CD4-positive, alpha-beta T cell (primary cell): ENCODE measurements around the gene PRPF18. TPM values are rescaled to one million over a fixed set of nuclear protein-coding genes. Genes with fewer than 3 reads are reported as not detected.
A peak's percentile ranks its signal among the peaks of the same experiment; 100 is the strongest.
"Not testable (repeated sequence)": the region's sequence is repeated elsewhere in the genome, so short reads cannot be mapped to it uniquely, and the experiment has no call there.

ENCODE experiments used
- ATAC-seq: fragments of 200-7000 bp; cut with Tn5 transposase; one replicate; pipeline ENCODE4 v1.10.0; 2022; ENCODE audit warnings: mild to moderate bottlenecking; ENCODE audit not compliant: poor library complexity
- CTCF ChIA-PET: fragments of 350-600 bp; sonication (Branson Sonifier 250); formaldehyde crosslinking; loops from one replicate; lab custom pipeline; 2021; ENCODE audit warnings: antibody characterized with exemption, inconsistent platforms; lab: Charles Lee
- POLR2A ChIA-PET: fragments of 350-600 bp; sonication (Branson Sonifier 250); formaldehyde crosslinking; loops from one replicate; lab custom pipeline; 2021; ENCODE audit warnings: antibody characterized with exemption, inconsistent platforms; lab: Charles Lee
- DNase-seq, 14 experiments: peaks; one replicate each; pipeline ENCODE4 v3.0.0-alpha.2; 2013 to 2020; ENCODE audit warnings: mixed read lengths in 2 of 14
- H3K27ac ChIP-seq, 2 donors: one replicate each; pipeline versions ENCODE4 v1.5.1 to v1.7.0; 2013; ENCODE audit warnings: low read length in 2 of 2, low read depth in 1 of 2, mild to moderate bottlenecking in 1 of 2
- H3K27me3 ChIP-seq, 2 experiments: 1 replicate in 1 of 2; 2 replicates in 1 of 2; pipeline versions ENCODE4 v1.6.1 to v1.7.0; 2013; ENCODE audit warnings: low read length in 2 of 2, control low read depth in 1 of 2, mild to moderate bottlenecking in 1 of 2, moderate library complexity in 1 of 2; ENCODE audit not compliant: insufficient read depth in 2 of 2, control insufficient read depth in 1 of 2
- H3K36me3 ChIP-seq: one replicate; pipeline ENCODE4 v1.6.1; 2013; ENCODE audit warnings: low read length, control low read depth; ENCODE audit not compliant: insufficient read depth
- H3K4me1 ChIP-seq: one replicate; pipeline ENCODE4 v1.6.1; 2013; ENCODE audit warnings: low read length, control low read depth; ENCODE audit not compliant: insufficient read depth
- H3K4me3 ChIP-seq: one replicate; pipeline ENCODE4 v1.5.1; 2013; ENCODE audit warnings: mild to moderate bottlenecking, low read length, moderate library complexity
- H3K9me3 ChIP-seq, 2 experiments: 1 replicate in 1 of 2; 2 replicates in 1 of 2; pipeline versions ENCODE4 v1.6.1 to v1.7.0; 2013; ENCODE audit warnings: low read length in 2 of 2, mild to moderate bottlenecking in 2 of 2, control low read depth in 1 of 2, moderate library complexity in 1 of 2; ENCODE audit not compliant: control insufficient read depth in 1 of 2, insufficient read depth in 1 of 2
- H3K27ac Mint-ChIP-seq: one replicate; pipeline ENCODE4 v1.8.0; 2020; ENCODE audit warnings: mixed read lengths
- H3K27me3 Mint-ChIP-seq: one replicate; pipeline ENCODE4 v1.8.0; 2021; ENCODE audit warnings: mixed read lengths
- H3K36me3 Mint-ChIP-seq: one replicate; pipeline ENCODE4 v1.8.0; 2021; ENCODE audit warnings: low read depth, mixed read lengths
- H3K4me1 Mint-ChIP-seq: one replicate; pipeline ENCODE4 v1.8.0; 2021; ENCODE audit warnings: low read depth, mixed read lengths
- H3K4me3 Mint-ChIP-seq: one replicate; pipeline ENCODE4 v1.8.0; 2020; ENCODE audit warnings: mild to moderate bottlenecking, mixed read lengths
- H3K9me3 Mint-ChIP-seq: one replicate; pipeline ENCODE4 v1.8.0; 2020; ENCODE audit warnings: mixed read lengths
- CTCF ChIP-seq: fragments of 200-600 bp; IDR thresholded peaks from one replicate; pipeline ENCODE4 v1.8.0; 2022; ENCODE audit warnings: antibody characterized with exemption, mild to moderate bottlenecking
- intact Hi-C, 2 experiments: fragments of 100-400 bp; cut with DNase I in 1 of 2; cut with micrococcal nuclease in 1 of 2; formaldehyde crosslinking; loops; one replicate each; pipeline versions ENCODE4 v1.15.1 to v1.9.0; 2023 to 2025; cut with DNase I, micrococcal nuclease
- polyA plus RNA-seq, 2 donors: library from polyadenylated mRNA; unstranded; fragments of 120-200 nt; gene quantifications; one replicate each; pipeline ENCODE4 v1.2.1, GENCODE V29; 2013
- total RNA-seq, 174 experiments: library from RNA in 2 of 174; stranded (reverse) in 2 of 174; gene quantifications; one replicate each; pipeline ENCODE4 v1.2.3 and lab custom pipeline; 2021 to 2026

Gene PRPF18
- total RNA-seq: 10 to 100 TPM; 20.7 to 22.7 TPM
- polyA plus RNA-seq (2013, experiment 1 of 2): 26.6 TPM
- polyA plus RNA-seq (2013, experiment 2 of 2): 41.8 TPM
- total RNA-seq (lab: John Stamatoyannopoulos, UW): 40.1 to 118 (median 62.3) reads per million in 172 experiments

GRCh38 chr10:13586676-13587355, at the start of gene PRPF18:
PRPF18 (plus strand) TSS chr10:13586965; CDS start chr10:13587087, 122 bp downstream.
- H3K4me1 ChIP-seq: peaks cover 13% of the 10 kb centered on the region
- DNase-seq (peak; percentile 92 to 96 (median 95)), ATAC-seq (peak; percentile 99)
- peak within 1 kb of the TSS; percentile 71 for H3K4me3 ChIP-seq
- peaks cover 26% of the 10 kb centered on the region for H3K36me3 Mint-ChIP-seq
- peak; percentile 94 for TF ChIP-seq CTCF
- H3K9me3 Mint-ChIP-seq: no peaks in the 10 kb centered on the region
- peak within 1 kb of the TSS; percentile 99 for H3K4me3 Mint-ChIP-seq
- no peaks in the 10 kb centered on the region for H3K9me3 ChIP-seq
- peak within 1 kb of the TSS in 1 of 2 donors; percentile 26 for H3K27ac ChIP-seq
- ChIA-PET POLR2A (interaction anchor here (0.7 to 1.5 kb wide), 10 partner anchors 12 to 1251 kb away, joined by 3 to 7 read pairs (median 3); partner anchors contain the start of genes CDNF, HSPA14, MCM10 and MSANTD7), CTCF (interaction anchor here (0.6 to 1.9 kb wide), 7 partner anchors 9 to 1511 kb away, joined by 3 to 8 read pairs (median 4); partner anchors contain the start of gene MCM10)
- intact Hi-C loops: loop anchor here (1.0 to 10.0 kb wide), 12 partner anchors 190 to 1785 kb away; partner anchors contain the start of genes MCM10 (in 2 of the 2), CDNF (in 1 of the 2), FAM171A1 (in 1 of the 2) and HSPA14 (in 1 of the 2)
- H3K27me3 ChIP-seq: peaks cover 12 to 15% of the 10 kb centered on the region in 2 experiments
- peaks cover 32% of the 10 kb centered on the region for H3K27me3 Mint-ChIP-seq
- H3K36me3 ChIP-seq: peaks cover 6% of the 10 kb centered on the region
- H3K4me1 Mint-ChIP-seq: peaks cover 47% of the 10 kb centered on the region
- H3K27ac Mint-ChIP-seq: peak within 1 kb of the TSS; percentile 85

DNA sequence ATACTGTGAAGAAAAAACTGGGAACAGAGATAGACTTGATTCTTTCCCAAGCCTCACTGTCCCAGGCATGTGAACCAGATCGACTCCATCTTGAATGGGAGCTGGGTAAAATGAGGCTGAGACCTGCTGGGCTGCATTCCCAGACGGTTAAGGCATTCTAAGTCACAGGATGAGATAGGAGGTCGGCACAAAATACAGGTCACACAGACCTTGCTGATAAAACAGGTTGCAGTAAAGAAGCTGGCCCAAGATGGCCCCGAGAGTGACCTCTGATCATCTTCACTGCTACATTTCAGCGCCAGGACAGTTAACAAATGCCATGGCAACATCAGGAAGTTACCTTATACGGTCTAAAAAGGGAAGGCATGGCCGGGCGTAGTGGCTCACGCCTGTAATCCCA, 48.8 kb upstream of the PRPF18 start:
- intact Hi-C loops, POLR2A ChIA-PET, H3K4me3 Mint-ChIP-seq, H3K27ac ChIP-seq, DNase-seq, H3K4me1 ChIP-seq, CTCF ChIA-PET, H3K4me3 ChIP-seq, H3K4me1 Mint-ChIP-seq, ATAC-seq, H3K36me3 Mint-ChIP-seq, H3K9me3 Mint-ChIP-seq, H3K27ac Mint-ChIP-seq, H3K36me3 ChIP-seq, H3K9me3 ChIP-seq: not testable (repeated sequence)
- peaks cover 77% of the 10 kb centered on the region for H3K27me3 Mint-ChIP-seq
- peaks cover 10 to 31% of the 10 kb centered on the region in 2 experiments for H3K27me3 ChIP-seq

- POLR2A ChIA-PET: no interaction called here
- peaks cover 15 to 22% of the 10 kb centered on the region in 2 experiments for H3K27me3 ChIP-seq
- peaks cover 75% of the 10 kb centered on the region for H3K27me3 Mint-ChIP-seq
Observed at GRCh38 chr10:13542533-13542932, 44.2 kb upstream of the PRPF18 start.

More at GRCh38 chr10:13542533-13542932, 44.2 kb upstream of the PRPF18 start:
- Histone ChIP-seq H3K27ac (no peak overlapping the region), H3K36me3 (no peaks in the 10 kb centered on the region), H3K9me3 (peaks cover 0 to 3% of the 10 kb centered on the region in 2 experiments), H3K4me1 (no peaks in the 10 kb centered on the region), H3K4me3 (no peak overlapping the region)
- Mint-ChIP-seq H3K4me3 (no peak overlapping the region), H3K4me1 (no peaks in the 10 kb centered on the region), H3K9me3 (peaks cover 2% of the 10 kb centered on the region), H3K36me3 (no peaks in the 10 kb centered on the region), H3K27ac (no peak overlapping the region)
- intact Hi-C loops: no loop called here
- ATAC-seq: no peak
- CTCF ChIA-PET: no interaction called here
- no peak for TF ChIP-seq CTCF
- no peak for DNase-seq
